NCI-H524 (cell line): ENCODE data around the gene JARID2.
A peak's percentile ranks its signal among the peaks of the same experiment; 100 is the strongest.

Experiments
- DNase-seq, 2 experiments: peaks; one replicate each; lab custom pipeline; 2025; lab: John Stamatoyannopoulos, UW

Gene JARID2

DNA sequence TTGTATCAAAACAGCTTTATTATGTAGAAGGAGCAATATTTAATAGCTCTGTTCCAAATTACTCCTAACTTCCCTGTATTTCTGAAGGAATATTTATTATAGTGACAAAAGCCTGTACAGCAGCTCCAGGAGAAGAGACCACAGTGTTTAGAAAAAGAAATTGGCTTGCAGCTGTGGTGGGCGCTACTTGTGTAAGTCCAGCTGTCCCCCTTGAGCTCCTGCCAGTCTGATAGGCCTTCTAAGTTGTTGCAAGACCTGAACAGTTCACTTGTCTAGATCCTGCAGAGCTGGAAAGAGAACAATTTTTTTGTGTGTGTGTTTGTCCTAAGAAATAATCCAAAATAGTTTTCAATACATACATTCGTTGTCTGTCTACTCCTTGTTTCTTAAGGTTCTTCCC, 86.6 kb downstream of the JARID2 start:
- peak in 1 of 2 experiments; percentile 63 for DNase-seq

DNA sequence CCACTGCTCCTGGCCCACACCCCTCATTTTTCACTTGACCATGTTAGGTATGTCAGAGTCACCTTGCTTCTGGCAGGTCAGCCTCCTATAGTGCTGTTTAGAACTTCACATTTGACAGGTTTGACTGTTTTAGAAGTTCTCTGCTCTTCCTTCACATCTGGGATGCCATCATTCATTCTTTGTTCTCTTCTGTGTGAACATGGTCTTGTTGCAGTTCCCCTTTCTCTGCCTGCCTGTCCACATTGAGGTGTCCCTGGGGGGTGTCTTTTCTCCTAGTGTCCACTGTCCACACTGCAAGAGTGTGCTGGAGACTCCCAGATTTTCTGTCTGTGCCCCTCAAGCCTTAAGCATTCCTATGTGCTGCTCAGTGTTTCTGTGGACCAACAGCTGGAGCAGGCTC, 89.5 kb downstream of the JARID2 start:
- no peak for DNase-seq

DNA sequence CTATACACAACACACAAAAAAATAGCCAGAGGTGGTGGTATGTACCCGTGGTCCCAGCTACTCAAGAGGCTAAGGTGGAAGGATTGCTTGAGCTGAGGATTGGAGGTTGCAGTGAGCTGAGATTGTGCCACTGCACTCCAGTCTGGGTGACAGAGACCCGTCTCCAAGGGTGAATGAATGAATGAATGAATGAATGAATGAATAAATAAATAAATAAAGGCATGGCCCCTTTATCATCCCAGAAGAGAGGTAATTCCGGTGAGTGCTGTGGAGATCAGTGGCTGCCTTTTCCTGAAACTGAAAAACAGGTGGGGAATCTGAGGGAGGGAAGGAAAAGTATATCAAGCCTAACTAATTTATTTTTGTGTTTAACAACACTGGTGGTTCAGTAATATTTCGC, 90.0 kb downstream of the JARID2 start:
- no peak for DNase-seq

DNA sequence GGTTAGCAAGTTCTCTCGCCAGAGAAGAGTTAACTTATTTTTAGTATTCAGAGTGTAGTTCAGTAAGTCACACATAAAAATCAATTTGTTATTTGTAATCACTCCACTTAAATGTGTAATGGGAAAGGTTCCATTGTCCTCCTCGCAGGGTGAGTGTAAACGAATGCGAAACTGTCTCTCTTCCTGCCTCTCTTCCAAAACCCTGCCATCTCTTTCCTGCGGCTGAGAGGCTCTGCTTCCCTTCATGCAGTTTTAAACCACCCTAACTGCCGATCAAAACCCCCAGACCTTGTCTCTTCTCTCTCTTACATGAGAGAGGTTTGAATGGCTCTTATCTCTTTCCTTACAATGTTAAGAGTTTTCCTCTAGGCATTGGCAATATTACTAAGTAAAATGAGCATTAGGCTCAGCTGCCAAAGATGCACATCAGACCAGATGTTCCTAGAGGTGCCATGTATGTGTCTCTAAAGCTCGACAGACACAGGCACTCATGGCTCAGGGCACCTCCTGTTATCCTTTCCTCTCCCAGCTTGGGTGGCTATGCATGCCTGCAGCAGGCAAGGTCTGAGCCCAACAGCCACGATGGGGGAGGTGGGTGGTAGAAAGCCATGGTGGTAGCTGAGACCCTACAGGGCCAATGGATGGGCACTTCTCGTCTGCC, 91.2 kb downstream of the JARID2 start:
- peak; percentile 60 to 87 for DNase-seq

DNA sequence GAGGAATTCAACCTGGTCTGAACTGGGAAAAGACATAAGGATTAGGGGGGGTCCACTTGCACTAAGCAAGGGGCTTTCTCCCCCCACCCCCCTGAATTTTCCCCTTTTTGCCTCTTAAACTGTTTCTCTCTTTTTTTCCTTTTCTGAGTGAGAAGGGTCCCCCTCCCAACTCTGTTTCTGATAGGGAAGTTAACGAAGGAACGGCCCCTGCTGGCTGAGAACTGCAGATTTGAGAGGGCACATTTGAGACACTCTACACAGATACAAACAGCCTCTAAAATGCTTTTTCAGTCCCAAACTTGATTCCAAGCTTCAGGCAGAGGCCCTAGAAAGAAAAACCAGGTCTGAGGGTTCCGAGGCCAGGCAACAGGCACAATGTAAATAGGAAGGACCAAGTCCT, 91.7 kb downstream of the JARID2 start:
- DNase-seq, result no peak

DNA sequence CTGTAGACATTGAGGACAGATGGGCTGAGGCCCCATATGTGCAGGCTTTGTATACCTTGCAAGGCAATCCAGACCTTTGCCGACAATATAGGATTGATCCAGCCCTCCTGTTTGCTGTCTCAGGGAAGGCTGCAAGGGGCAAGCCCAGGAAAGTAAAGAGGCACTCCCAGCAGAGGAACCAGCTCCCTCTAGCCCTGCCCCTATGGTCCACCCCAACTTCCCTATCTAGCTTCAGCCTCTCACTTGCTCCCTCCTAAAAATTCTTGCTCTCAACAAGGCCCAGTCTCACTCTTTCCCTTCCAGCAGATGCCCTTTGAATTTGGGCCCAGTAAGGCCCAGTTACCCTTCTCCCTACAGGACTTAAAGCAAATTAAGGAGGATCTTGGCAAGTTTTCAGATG, 92.6 kb downstream of the JARID2 start:
- DNase-seq, result peak; percentile 38 to 74

DNA sequence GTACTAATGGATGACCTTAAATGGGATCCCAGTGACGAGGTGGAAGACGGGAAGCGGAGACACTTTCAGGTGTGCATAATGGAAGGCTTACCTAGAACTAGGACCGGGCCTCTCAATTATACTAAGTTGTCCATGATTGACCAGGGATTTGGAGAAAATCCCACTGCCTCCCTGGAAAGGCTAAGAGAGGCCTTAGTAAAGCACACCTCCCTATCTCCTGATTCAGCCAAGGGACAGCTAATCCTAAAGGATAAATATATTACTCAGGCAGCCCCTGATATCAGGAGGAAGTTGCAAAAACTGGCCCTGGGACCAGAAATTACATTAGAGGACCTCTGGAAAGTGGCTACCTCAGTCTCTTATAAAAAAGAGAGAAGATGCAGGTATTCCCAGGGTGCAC, 93.2 kb downstream of the JARID2 start:
- DNase-seq, result no peak

DNA sequence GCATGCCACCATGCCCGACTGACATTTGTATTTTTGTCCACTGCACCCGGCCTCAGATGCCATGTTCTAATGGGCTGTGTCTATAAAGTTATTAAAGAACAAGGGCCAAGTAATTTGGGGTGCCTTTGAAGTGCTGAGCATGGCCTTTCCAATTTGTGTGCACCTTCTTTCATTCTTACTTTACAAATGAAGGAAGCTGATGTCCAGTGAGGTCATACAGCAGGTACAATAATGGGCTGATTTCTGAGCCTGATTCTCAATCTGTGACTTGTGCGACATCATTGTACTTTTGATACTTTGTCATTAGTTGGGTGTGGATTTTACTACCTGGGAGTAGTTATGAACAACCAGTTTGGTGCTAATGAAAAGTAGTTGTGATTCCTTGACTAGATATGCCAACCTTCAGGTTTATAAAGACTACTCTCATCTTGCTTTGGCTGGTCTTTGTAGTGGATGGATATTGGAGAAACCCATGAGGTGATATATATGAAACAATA, 94.3 kb downstream of the JARID2 start:
- DNase-seq, result no peak

DNA sequence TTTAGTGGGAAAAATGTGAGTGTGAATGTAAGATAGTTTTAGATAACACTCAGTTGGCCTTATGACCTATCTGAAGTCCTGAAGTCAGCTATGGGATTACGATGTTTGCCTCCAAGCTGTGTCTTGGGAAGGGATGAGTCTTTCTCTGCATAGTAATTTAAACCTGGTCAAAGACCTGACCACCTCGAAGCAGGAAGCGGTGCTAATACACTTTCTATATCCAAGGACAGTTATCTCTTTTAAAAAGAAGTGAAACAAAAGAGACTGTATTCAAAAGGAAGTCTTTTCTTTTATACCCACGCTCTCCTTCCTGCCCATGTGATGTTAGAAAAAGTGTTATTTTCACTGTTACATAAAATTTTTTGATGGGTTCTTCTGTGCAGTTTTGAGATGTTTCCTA, 94.9 kb downstream of the JARID2 start:
- DNase-seq, result no peak

DNA sequence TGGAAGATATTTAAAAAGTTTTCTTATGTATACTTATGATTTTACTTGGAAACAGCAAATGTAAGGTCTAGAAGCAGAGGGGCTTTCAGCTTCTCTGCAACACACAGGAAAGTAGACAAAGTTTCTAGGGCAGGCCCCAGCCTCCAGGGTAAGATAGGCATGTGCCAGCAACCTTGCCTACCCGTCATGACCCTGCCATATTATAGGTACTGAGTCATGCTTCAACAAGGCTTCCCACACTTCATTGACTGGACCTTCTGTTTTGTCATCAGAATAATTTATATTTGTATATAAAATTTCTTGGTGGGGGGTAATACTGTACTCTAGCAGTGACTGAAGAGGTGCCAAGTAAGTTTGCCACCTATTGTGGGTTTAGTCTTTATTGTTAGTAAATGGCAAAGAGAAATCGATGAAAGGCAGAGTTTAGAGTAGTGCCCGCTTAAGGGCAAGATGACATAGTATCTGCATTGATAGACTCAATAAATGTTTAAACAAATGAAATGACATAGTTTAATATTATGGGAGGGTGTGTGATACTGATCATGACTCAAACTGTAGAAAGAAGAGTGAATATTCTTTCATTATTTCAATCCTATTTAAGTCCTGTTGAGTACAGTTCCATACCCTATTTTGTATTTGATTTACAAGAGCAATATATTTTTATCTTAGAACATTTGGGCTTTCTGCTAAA, 95.6 kb downstream of the JARID2 start:
- no peak for DNase-seq

DNA sequence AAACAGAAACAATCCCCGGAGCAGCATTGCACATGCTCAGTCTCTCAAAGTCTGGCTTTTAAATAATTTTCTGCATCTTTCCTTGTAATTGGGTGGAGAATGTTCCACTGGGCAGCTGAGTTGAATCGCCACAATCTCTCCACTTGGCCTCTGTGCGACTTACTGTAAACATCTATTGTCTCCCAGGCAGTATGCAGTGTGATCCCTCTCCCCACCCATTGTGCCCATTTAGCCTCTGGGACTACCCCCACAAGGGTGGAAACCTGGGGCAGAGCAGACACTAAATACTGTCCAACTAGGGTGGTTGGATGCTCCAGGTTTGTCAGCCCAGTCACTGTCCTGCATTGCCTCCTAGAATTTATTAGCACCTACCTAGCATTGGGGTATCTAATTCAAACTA, 96.2 kb downstream of the JARID2 start:
- DNase-seq, result no peak

DNA sequence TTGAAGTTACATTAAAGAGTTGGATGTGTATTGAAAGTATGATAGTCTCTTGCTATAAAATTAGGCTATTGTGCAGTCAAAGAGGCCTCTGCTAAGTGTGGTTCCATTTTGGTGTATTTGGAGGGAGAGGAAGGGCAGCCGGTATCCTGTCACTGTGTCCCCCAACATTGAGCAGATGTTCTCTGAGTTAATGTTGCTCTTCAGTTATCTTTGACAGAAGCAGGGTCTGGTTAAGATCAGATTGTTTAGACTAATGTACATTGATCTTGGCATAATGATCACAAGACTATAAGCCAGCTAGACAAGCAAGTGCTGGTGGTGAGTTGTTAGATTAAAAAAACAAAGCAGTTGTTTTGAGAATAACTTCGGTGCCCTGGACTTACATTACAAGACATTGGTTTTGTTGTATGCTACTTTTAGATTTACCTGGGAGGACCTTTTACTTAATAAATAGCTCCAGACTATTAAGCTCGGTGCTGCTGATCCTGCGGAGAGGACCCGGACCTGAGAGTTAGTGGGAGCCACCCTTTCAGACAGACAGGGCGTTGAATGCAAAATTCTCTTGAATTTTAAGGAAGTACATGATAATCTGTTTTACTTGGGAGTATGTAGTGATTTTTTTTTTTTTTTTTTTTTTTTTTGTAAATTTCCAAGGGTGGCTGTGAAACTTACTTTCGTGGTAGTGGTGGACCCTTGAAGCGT, 97.8 kb downstream of the JARID2 start:
- DNase-seq, result peak; percentile 34 to 78

DNA sequence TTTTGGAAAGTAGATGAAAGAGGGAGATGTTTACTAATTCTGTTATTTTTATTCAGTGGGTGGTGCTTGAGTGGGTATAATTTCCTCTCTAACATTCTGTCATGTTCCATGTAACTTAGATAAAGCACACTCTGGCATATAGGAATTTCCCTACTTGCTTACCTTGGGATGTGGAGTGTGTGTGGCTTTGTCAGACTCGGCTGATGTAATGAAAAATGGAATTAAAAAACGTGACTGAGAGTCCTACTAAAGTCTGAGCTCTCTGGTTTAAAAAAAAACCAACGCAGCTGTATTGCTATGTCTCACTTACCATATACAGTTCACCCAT, 98.3 kb downstream of the JARID2 start:
- no peak for DNase-seq

DNA sequence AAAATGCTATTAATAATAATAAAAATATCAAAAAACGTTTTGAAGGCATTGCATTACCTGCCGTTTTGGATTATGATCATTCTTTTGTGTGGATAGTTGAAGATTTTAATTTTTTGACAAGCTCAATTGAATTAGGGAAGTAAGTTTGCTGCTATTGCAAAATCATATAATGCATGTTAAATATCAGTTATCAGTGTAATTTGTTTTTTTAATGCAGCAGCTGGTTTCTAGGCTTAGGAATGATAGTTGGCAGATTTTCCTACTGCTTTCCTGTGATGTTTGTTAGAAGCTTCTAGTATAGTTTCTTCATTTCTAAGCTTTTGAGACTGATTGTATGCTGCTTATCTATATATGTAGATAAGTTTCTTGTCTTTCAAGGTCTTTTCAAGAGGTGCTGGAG, 99.0 kb downstream of the JARID2 start:
- no peak for DNase-seq

DNA sequence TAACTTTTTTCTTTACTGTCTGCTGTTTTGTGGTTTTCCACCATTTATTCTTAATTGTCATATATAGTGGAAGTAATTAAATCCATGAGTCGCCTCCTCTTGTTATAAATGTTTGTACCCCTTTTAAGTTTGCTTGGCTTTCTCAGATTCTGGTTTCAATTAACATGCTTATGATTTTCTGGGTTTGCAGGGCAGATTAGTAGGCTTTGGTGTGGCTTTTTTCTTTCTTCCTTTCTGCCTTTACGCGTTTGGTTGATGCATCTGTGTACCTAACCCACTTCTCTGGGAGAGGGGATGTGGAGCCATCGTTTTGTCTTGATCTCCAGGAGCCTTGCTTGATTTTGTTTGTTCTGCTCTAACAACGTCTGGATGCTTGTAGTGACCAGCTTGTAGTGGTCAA, 100.4 kb downstream of the JARID2 start:
- DNase-seq, result no peak

DNA sequence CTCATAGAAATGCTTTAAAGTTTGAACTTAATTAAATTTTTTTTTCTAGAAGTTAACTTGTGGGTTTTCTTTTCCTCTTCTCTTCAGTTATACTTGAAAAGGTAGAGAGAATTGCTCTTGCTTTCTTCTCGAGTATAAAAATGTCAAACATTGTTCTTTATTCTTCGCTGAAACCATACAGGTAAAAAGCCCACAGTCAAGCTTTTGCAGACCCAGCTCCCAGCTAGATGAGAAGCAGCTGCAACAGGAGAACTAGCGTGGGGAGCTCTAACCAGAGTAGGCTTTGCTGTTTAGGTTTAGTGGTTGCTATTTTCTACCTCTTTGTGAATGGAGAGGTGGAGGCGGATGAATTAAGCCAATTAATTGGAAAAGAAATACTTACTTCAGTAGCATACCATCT, 102.7 kb downstream of the JARID2 start:
- DNase-seq, result no peak

DNA sequence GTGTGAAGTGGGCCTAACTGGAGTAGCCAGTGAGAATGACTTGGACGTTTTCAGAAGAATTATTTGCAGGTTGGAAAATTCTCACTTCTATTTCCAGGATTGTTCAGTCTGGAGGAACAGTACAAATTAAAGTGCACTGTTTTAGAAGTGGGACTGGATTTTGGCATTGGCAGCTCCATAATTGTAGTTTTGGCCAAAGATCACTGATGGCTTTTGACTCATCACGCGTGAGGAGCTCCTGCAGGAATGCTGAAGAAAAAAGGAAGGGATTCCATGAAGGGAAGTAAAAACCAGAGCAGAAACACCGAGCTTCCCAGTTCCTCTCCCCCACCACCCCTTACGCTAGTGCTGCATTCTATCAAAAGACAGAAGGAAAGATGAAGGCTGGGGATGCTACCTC, 103.5 kb downstream of the JARID2 start:
- no peak for DNase-seq

DNA sequence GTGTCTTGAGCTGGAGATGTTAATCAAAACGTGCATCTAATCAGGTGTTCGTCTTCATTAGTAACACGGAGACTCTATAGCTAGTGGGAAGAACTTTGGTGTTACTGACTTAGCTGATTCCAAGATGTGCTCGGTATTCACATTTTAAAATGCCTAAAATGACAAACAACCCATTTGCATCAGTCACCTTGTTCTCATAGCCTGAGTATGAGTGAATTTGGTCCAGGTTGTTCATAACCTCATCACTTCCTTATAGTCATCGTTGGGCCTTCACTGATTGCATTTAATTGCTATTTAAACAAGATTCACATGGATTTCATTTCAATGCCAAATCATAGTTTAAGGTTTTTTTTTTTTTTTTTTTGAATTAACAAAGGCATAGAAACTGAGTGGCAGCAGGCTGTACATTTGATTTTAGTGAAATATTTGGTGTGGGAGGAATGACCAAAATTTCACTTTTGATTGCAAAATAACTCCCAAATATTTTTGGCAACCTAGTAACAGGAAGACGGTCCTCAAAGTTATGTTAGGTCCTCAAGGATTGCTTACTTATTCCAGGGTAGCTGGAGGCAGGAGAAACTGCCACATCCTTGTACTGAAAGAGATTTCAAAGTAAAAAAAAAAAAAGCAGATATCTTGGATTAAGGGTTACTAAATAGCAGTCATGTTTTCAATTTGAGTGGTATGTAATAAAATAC, 104.7 kb downstream of the JARID2 start:
- DNase-seq, result no peak

DNA sequence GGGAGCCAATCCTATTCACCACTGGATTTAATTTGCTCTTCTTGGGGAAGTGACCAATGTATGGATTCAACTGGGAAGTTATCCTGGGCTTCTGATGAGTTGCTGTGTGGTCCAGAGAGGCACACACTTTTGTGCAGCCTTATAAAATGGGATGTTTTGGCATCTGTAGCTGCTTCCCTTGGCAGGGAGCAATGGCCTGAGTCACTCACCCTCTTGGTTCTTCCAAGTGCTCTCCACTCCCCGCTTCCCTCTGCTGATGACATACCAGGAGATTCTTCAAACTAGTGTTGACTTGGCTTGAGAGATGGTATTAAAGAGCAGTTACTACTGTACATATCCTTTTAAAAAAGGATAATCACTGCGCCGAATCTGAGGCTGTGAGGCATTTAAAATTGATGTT, 105.8 kb downstream of the JARID2 start:
- DNase-seq, result no peak

DNA sequence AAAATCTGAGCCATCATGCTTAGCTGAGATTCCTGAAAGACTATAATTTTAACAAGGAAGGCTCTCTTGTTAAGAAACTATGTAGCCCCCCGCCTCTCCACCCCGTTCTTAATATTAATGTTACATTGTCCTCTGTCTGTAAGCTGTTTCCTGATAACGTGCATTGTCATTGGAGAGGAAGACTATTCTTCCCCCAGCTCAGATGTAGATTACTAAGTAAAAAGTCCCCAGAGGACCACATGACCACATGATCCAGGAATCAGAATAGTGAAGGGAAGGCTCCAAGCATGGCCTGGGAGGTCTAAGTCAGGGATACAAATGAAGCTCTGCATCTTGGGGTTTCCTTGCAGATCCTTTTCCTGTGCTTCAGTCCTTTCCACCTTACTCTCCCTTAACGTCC, 106.4 kb downstream of the JARID2 start:
- DNase-seq, result no peak

DNA sequence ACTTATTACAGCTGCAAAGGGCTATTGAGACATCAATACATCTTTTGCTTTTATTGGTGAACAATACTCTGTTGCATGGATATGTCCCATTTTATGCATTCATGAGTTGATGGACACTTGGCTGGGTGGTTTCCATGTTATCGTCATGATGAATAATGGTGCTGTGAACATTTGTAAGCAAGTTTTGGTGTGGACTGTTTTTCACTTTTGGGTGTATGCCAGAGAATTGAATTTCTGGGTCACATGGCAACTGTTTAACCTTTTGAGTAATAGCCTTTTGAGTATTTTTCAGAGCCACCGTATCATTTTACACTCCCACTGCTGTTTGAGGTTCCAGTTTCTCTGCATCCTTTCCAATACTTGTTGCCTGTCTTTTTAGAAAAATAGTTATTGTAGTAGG, 107.0 kb downstream of the JARID2 start:
- no peak for DNase-seq

DNA sequence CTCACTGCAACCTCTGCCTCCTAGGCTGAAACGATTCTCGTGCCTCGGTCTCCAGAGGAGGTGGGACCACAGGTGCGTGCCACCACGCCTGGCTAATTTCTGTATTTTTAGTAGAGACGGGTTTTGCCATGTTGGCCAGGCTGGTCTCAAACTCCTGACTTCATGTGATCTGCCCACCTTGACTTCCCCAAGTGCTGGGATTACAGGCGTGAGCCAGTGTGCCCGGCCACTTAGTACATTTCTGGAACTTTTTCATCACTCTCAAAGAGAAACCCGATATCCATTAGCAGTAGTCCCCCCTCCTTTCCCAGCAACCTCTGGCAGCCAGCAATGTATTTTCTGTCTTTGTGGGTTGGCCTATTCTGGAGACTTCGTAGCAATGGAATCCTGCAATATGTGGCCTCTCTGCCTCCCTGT, 109.8 kb downstream of the JARID2 start:
- peak in 1 of 2 experiments; percentile 46 for DNase-seq

DNA sequence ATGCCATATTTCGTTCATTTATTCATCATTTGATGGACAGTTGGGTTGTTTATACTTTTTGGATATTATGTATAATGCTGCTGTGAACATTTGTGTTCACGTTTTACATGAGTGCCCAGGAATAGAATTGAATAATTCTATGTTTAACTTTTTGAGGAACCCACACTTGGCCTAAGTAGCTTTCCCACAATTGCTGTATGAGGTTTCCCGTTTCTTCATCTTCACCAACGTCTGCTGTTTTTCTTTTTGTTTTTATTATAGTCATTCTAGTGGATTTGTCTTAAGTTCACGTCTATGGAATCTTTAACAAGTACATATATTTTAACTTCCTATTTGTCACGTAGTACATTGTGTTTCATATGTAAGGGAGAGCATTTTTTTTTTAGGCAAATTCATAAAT, 110.3 kb downstream of the JARID2 start:
- no peak for DNase-seq
